Gastrocnemius medialis (tissue), 4 donors: ENCODE results near the gene ACVR1B.

Experiments
- POLR2A ChIP-seq, 2 donors: fragments of 450-650 bp; IDR thresholded peaks; one replicate each; pipeline ENCODE4 v1.6.1; 2017; ENCODE audit warnings: antibody characterized with exemption in 2 of 2, mild to moderate bottlenecking in 2 of 2, moderate library complexity in 2 of 2
- TF ChIP-seq, protein P1 (sequence below), 5 experiments: fragments of 450-650 bp in 3 of 5; fragments of 200-600 bp in 2 of 5; sonication (generic) in 2 of 5; IDR thresholded peaks in 4 of 5; conservative IDR thresholded peaks in 1 of 5; 1 replicate in 4 of 5; 2 replicates in 1 of 5; pipeline ENCODE4 v1.5.1; 2016 to 2019; ENCODE audit warnings: antibody characterized with exemption in 5 of 5, mild to moderate bottlenecking in 3 of 5, moderate library complexity in 3 of 5

DNA sequence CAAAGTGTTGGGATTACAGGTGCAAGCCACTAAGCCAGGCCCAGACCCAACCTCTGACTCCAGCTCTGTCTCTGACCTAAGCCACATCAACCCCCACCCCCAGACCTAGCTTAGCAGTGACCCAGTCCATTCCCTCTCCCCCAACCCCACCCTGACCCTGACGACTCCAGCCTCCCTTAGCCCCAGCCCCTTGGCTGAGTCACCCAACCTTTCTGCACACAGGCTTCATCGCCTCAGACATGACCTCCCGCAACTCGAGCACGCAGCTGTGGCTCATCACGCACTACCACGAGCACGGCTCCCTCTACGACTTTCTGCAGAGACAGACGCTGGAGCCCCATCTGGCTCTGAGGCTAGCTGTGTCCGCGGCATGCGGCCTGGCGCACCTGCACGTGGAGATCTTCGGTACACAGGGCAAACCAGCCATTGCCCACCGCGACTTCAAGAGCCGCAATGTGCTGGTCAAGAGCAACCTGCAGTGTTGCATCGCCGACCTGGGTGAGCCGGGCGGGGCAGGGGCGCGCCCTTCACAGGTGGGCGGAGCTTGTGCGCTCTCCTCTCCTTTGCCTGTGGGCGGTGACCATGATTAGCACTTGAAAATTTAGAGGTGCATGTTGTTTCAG is 36.4 kb upstream of the ACVR1B start:
- TF ChIP-seq, protein P1, sequence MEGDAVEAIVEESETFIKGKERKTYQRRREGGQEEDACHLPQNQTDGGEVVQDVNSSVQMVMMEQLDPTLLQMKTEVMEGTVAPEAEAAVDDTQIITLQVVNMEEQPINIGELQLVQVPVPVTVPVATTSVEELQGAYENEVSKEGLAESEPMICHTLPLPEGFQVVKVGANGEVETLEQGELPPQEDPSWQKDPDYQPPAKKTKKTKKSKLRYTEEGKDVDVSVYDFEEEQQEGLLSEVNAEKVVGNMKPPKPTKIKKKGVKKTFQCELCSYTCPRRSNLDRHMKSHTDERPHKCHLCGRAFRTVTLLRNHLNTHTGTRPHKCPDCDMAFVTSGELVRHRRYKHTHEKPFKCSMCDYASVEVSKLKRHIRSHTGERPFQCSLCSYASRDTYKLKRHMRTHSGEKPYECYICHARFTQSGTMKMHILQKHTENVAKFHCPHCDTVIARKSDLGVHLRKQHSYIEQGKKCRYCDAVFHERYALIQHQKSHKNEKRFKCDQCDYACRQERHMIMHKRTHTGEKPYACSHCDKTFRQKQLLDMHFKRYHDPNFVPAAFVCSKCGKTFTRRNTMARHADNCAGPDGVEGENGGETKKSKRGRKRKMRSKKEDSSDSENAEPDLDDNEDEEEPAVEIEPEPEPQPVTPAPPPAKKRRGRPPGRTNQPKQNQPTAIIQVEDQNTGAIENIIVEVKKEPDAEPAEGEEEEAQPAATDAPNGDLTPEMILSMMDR (IDR thresholded peaks at IDR 0.05 in 4 of 5, conservative IDR thresholded peaks at IDR 0.05 in 1 of 5), result no peak
- no peak for TF ChIP-seq POLR2A (IDR thresholded peaks at IDR 0.05)
